Dermis blood vessel endothelial cell (primary cell): ENCODE results near the gene CLCNKA. TPM values are rescaled to one million over a fixed set of nuclear protein-coding genes. Genes with fewer than 3 reads are reported as not detected.
"Not testable (repeated sequence)": the region's sequence is repeated elsewhere in the genome, so short reads cannot be mapped to it uniquely, and the experiment has no call there.

Source experiments
- DNase-seq: peaks from one replicate; pipeline ENCODE4 v3.0.0; 2010
- total RNA-seq: library from RNA; depleted of rRNA; stranded (reverse); fragments of >200 nt; gene quantifications from 2 replicates; pipeline ENCODE4 v1.2.3, GENCODE V29; 2014

CLCNKA gene
- total RNA-seq, 1 donor from 2014 or later: not detected

DNA sequence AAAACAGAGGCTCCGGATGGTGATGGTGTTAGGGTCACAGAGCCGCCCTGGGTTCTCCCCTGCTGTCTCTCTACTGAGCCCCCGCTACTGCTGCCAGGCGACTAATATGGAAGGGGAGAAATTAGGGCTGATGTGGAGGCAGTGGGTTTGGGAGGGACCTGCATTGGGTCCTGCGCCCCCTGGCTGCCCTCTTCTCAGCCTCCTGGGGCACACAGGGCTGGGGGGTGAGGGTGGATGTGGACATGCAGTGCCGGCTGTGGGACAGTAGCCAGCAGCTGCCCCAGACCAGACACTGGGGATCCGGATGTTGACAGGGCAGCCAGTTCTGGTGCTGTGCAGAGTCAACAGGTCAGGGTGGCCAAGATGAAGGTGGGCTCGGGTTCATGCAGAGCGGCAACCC lies 20.3 kb downstream of the CLCNKA start:
- DNase-seq: no peak

GRCh38 chr1:16042654-16043053 lies 20.8 kb downstream of the CLCNKA start:
- not testable (repeated sequence) for DNase-seq

DNA sequence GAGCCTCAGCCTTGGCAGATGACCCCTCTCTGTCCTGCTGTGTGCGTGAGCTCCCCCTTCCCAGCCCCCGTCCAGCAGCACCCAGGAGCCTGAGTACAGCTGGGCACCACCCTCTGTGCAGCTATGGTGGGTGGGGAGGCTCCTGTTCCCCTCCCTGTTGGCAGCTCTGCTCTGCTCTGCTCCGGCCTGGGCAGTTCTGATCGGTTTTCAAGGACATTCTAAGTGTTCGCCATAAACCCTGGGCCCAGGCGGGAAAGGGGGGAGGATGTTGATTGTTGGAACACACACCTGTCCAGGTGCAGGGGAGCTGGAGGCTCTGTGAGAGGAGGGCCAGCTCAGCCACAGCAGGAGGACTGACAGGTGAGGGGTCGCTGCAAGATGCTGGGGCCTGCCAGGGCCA lies 21.7 kb downstream of the CLCNKA start, which contains the start of gene CLCNKB:
CLCNKB (plus strand) TSS at position 262 of the 400 bp plus-strand sequence. CDS start 711 bp downstream, outside the sequence.
- no peak for DNase-seq

DNA sequence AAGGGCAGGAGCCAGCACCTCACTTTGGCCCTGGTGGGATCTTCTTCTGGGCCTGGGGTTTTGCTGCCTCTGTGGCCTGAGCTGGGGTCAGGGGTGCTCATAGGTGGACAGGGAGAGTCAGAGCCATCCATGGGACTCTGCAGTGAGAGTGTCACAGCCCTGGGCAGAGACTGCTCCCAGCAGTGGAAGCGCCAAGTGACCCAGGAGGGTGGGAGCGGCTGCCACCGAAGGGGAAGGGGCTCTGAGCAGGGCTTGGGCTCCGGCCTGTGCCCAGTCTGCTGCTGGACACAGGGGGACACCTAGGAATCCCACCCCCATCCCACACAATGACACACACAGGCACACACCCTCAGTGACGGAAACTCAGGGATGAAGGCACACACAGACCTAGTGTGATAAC lies 22.1 kb downstream of the CLCNKA start:
- DNase-seq: no peak

- no peak for DNase-seq
Observed at GRCh38 chr1:16046842-16047241, 25.0 kb downstream of the CLCNKA start.

GRCh38 chr1:16047791-16048475 lies 26.1 kb downstream of the CLCNKA start:
- DNase-seq: no peak

- peak; percentile 39 for DNase-seq
Observed at GRCh38 chr1:16048573-16049189, 26.8 kb downstream of the CLCNKA start.

- DNase-seq: no peak
Observed at GRCh38 chr1:16050328-16050727, 28.5 kb downstream of the CLCNKA start.

DNA sequence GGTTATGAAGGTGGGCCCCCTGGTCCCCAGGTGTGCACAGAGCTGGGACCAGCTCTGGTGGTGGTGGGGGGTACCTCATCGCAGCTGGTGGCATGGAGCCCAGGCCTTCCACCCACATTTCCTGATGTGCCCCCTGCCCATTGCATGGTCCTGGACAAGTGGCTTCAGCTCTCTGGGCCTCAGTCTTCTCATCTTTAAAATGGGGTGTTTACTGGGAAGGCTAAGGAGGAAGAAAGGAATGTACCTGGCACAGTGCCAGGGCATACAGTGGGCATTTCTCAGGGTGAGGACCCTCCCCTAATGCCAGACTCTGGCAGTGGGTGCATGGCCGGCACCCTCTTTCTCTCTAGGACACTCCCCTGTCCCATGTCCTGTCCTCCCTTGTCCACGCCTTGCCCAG lies 29.2 kb downstream of the CLCNKA start:
- no peak for DNase-seq

GRCh38 chr1:16051949-16052348 lies 30.1 kb downstream of the CLCNKA start:
- not testable (repeated sequence) for DNase-seq

- DNase-seq: no peak
Observed at GRCh38 chr1:16053781-16054502, 32.1 kb downstream of the CLCNKA start.

- DNase-seq: no peak
Observed at GRCh38 chr1:16054598-16055540, 33.0 kb downstream of the CLCNKA start.

DNA sequence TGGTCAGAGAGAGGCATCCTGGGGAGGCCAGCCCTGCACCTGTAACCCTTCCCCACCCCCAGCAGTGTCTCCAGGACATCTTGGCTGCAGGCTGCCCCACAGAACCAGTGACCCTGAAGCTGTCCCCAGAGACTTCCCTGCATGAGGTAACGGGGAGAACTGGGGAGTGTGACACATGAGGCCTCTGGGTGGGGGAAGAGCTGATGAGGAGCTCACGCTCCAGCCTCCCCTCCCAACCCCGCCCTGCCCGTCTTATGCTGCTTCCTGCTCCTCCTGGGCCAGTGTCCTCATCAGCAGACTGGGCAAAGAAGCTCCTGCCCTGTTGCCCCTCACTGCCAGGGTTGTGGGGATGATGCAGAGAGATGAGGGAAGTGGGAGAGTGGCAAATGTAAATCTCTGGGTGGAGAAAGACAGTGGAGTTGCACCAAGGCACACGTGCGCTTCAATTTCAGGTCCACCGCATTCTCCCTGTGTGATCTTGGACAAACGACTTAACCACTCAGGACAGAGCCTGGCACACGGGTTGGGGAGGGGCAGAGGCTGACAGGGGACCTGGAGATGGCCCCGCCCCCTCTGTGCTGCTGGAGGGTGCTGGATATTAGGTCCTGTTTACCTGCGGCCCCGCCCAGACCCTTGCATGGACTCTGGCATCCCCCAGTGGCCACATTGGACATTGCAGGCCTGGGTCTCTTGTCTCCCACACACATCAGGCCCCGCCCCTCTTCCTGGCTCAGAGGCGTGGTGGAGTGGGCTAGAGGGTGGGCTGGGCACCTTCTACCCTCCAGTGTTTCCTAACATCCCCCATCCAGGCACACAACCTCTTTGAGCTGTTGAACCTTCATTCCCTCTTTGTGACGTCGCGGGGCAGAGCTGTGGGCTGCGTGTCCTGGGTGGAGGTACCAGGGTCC lies 34.0 kb downstream of the CLCNKA start:
- peak; percentile 87 for DNase-seq

DNA sequence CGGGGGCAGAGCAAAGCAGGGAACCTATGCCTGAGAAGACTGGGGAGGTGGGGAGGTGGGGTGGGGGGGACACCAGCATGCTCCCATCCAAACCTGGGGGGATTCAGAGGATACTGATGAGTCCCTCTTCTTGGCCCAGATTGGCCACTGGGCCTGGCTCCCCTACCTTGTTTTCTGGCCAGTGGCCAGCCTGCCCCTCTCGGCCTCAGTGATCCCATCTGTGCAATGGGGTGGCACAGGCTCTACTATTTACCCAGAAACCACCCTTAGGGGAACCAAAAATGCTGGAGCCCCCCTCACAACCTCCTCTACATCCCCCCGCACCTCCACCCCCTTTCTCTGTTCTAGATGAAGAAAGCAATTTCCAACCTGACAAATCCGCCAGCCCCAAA lies 34.7 kb downstream of the CLCNKA start:
- not testable (repeated sequence) for DNase-seq

DNA sequence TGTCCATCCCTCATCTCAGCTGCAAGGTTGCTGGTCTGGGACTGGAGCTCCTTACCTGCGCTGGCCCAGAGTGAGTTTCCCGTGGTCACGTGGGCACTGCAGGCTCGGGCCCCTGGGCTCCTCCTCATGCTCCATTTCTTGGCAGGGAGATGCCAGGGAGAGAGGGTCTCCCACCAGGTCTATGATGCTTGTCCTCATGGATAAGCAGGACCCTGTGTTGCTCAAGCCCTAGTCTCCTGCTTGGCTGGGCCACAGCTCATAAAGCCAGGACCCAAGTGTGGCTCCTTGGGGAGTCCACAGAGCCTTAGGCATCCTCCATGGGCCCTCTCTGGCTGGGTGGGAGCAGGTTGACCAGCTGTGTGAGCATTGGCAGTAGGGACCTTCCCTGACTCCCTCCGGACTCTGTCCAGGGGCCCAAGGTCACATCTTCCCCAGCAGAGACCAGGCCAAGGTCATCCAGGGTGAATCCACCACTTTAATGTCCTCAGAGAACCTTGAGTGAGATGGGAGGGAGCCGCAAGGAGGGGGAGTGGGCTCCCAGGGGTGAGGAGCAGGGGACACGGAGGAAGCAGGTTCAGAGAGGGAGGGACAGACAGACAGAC lies 35.6 kb downstream of the CLCNKA start:
- not testable (repeated sequence) for DNase-seq

- DNase-seq: not testable (repeated sequence)
Observed at GRCh38 chr1:16058394-16059120, 36.7 kb downstream of the CLCNKA start.

DNA sequence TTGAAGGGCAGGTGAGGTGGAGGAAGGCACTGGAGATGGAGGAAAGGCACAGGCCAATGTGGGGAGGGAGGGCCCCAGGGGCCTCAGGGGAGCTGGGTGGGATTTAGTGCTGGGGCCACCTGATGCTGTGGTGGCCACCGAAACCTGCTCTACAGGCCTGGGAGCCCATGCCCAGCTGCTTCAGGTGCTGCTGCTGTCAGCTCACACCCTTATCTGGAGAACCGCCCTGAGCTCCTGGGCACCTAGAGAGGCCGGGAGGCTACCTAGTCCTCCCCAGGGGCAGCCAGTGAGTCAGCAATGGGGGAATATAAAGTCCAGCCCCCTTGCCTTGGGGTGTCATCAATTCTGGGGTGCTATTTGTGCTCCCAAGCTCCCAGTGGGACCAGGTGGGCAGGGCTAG lies 39.4 kb downstream of the CLCNKA start:
- no peak for DNase-seq

- DNase-seq: not testable (repeated sequence)
Observed at GRCh38 chr1:16061989-16062686, 40.3 kb downstream of the CLCNKA start.

GRCh38 chr1:16062687-16063075 lies 40.8 kb downstream of the CLCNKA start:
- DNase-seq: not testable (repeated sequence)
